Measurements from ENCODE around the gene ZNF777. TPM values are rescaled to one million over a fixed set of nuclear protein-coding genes. Genes with fewer than 3 reads are reported as not detected.
"Not testable (repeated sequence)": the region's sequence is repeated elsewhere in the genome, so short reads cannot be mapped to it uniquely, and the experiment has no call there.

ZNF777 gene
- total RNA-seq, 1 experiment from 2014 or later, result 8.2 TPM

DNA sequence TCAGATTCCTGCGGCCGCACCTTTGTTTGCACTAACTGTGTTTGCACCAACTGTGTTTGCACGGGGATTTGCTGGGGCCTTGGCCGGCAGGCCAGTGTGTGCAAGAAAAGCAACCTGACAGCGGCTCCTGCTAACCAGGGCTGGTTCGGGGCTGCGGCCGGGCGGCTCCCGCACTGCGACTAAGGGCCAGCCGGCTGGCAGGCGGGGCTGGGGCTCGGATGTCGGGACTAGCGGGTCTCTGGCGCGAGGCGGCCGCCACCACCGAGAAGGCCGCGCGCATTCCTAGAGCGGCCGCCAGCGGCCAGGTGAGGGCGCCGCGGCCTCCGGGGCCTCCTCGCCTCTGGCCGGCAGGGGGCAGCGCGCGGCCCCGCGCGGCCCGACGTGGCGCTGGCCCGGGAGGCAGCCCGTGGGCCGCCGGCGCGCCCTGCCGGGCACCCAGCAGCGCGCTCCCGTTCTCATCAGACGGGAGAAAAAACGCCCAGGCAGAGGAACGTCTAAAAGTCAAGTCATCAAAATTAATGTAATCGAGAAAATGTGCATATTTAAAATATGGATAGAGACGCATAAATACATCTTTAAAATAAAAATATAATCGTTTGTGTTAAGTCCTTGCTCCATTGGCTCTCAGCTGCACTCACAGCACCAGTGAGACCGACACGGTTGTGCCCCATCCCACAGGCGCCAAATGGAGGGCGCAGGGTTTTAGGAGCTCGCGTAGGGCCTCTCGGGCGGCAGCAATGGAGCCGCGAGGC lies 38.5 kb downstream of the ZNF777 start:
- Histone ChIP-seq H3K9me3 (replicated peaks) (no peaks in the 10 kb centered on the region), H3K27me3 (no peaks in the 10 kb centered on the region), H3K4me1 (no peaks in the 10 kb centered on the region), H3K4me3 (peak overlapping the region; percentile 56), H3K27ac (no peak overlapping the region), H3K36me3 (no peaks in the 10 kb centered on the region)
- peak; percentile 57 to 77 for DNase-seq

- Histone ChIP-seq H3K9me3 (replicated peaks) (no peaks in the 10 kb centered on the region), H3K27ac (no peak overlapping the region), H3K36me3 (no peaks in the 10 kb centered on the region), H3K27me3 (no peaks in the 10 kb centered on the region), H3K4me1 (no peaks in the 10 kb centered on the region), H3K4me3 (no peak overlapping the region)
- DNase-seq, result no peak
Observed at GRCh38 chr7:149420006-149420405, 40.9 kb downstream of the ZNF777 start.

DNA sequence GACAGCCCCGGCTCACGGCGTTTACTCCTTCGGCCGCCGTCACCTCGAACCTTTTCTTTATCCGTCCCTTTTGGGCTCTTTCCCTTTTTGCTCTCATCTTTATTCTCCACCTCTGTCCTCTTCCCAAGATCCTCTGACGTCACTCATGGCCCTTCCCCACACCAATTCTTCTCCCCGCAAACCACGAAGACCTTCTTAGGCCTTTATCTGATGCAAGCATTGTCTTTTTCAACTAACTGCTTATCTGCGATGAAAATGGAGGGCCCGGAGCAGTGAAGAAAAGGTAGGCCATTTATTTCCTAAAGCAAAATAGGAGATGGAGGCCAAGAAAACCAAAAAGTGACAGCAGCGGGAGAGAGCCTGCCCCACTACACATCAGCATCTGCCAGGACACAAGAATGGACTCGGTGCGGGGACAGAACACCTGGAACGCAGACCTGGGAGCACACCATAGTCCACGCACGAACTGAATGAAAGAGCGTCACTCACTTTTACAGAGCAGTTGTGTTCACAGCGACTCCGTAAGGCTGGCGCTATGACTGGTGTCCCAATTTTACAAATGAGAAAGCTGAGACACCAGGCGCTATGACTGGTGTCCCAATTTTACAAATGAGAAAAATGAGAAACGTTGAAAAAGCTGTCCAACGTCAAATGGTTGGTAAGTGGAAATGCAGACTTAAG lies 45.3 kb downstream of the ZNF777 start:
- no peak for DNase-seq
- 0 out of 2 replicates have a peak, but pooled peaks cover 3% of the 10 kb centered on the region for H3K27me3 ChIP-seq
- no peak overlapping the region for H3K27ac ChIP-seq
- no peaks in the 10 kb centered on the region for H3K36me3 ChIP-seq
- no peak overlapping the region for H3K4me3 ChIP-seq
- no peaks in the 10 kb centered on the region for H3K4me1 ChIP-seq
- no peaks in the 10 kb centered on the region for H3K9me3 ChIP-seq (replicated peaks)

DNA sequence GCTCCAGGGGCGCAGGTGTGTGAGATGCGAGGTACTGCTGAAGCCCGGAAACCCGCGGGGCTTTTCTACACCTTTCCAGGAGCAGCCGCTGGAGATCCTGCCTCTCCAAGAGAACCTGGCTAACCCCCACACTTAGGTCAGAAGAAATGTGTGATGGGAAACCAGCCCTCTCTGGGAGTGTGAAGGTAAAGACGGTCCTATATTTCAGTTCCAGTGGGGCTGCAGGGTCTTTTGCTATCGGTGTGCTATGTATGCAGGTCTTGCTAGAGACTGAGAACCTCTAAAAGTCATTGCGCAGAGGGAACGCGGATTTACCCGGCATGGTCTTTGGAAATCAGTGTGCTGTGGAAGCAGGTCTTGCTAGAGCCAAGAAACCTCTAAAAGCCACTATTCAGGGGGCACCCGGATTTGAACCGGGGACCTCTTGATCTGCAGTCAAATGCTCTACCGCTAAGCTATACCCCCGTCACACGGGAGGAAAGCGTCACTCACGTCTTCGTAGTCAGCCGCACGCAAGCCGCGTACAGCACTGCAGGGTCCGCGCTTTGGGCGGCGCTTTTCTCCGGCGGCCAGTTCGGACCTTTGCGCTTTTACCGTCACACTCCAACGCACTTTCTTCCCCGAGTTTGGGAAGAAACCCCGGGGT lies 46.0 kb downstream of the ZNF777 start:
- no peaks in the 10 kb centered on the region for H3K4me1 ChIP-seq
- DNase-seq, result no peak
- 0 out of 2 replicates have a peak, but pooled peaks cover 3% of the 10 kb centered on the region for H3K27me3 ChIP-seq
- no peaks in the 10 kb centered on the region for H3K9me3 ChIP-seq (replicated peaks)
- H3K36me3 ChIP-seq, result no peaks in the 10 kb centered on the region
- H3K27ac ChIP-seq, result no peak overlapping the region
- H3K4me3 ChIP-seq, result no peak overlapping the region

DNA sequence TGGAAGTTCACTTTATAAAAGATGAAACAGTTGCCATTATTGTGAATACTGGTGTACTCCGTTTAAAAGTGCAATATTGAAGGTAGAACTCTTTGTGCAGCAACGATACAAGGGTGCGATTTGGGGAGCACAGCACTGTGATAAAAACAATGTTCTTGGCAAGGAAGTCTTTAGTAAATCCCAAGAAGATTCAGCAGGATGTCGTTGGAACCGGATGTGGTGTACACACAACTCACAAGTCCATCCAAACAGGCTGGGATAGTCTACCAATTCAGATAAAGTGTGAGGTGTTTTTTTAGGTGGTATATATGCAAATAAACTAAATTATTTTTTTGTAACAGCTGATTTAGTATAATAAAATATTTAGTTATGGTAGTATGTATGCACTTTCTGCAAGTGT lies 46.7 kb downstream of the ZNF777 start:
- Histone ChIP-seq H3K9me3 (replicated peaks) (no peaks in the 10 kb centered on the region), H3K4me1 (no peaks in the 10 kb centered on the region), H3K36me3 (no peaks in the 10 kb centered on the region), H3K4me3 (no peak overlapping the region), H3K27ac (no peak overlapping the region), H3K27me3 (0 out of 2 replicates have a peak, but pooled peaks cover 3% of the 10 kb centered on the region)
- DNase-seq, result no peak

DNA sequence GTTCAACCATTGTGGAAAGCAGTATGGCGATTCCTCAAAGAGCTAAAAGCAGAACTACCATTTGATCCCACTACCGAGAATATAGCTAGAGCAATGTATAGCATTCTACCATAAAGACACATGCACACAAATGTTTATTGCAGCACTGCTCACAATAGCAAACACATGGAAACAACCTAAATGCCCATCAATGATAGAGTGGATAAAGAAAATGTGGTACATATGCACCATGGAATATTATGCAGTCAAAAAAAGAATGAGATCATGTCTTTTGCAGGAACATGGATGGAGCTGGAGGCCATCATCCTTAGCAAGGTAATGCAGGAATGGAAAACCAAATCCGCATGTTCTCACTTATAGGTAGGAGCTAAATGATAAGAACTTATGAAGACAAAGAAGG lies 47.8 kb downstream of the ZNF777 start:
- not testable (repeated sequence) for DNase-seq, H3K36me3 ChIP-seq, H3K27ac ChIP-seq

DNA sequence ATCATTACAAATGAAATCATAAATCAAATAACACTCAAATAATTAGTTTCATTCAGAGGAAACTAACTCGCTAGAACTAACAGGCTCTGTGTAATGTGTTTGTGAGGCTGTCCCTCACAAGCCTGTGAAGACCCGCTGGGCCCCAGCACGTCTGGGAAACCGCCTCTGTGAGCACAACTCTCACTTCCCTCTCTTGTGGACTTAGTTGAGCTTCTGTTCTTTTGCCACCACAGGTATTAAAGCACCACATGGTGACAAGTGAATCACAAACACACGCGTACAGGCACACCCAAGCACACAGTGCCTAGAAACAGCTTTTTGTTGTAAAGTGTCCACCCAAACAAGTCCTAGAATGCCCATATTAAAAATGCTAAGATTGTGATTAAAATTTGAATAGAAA lies 51.0 kb downstream of the ZNF777 start:
- Histone ChIP-seq H3K4me3 (no peak overlapping the region), H3K9me3 (replicated peaks) (no peaks in the 10 kb centered on the region), H3K36me3 (no peaks in the 10 kb centered on the region), H3K27me3 (0 out of 2 replicates have a peak, but pooled peaks cover 3% of the 10 kb centered on the region), H3K27ac (no peak overlapping the region), H3K4me1 (no peaks in the 10 kb centered on the region)
- DNase-seq, result no peak

More for the DNA sequence above, 47.8 kb downstream of the ZNF777 start:
- not testable (repeated sequence) for H3K27me3 ChIP-seq; H3K4me3 ChIP-seq; H3K9me3 ChIP-seq (replicated peaks); H3K4me1 ChIP-seq

- Histone ChIP-seq H3K9me3 (replicated peaks) (no peaks in the 10 kb centered on the region), H3K36me3 (no peaks in the 10 kb centered on the region), H3K27ac (no peak overlapping the region), H3K4me1 (no peaks in the 10 kb centered on the region), H3K4me3 (no peak overlapping the region), H3K27me3 (peaks cover 7% of the 10 kb centered on the region; the same call in 1 of the 2 replicates)
- DNase-seq, result no peak
Observed at GRCh38 chr7:149404825-149405224, 56.0 kb downstream of the ZNF777 start.

GRCh38 chr7:149404396-149404795 lies 56.5 kb downstream of the ZNF777 start:
- Histone ChIP-seq H3K27ac (no peak overlapping the region), H3K4me1 (no peaks in the 10 kb centered on the region), H3K36me3 (no peaks in the 10 kb centered on the region), H3K9me3 (replicated peaks) (no peaks in the 10 kb centered on the region), H3K27me3 (peaks cover 7% of the 10 kb centered on the region; the same call in 1 of the 2 replicates), H3K4me3 (no peak overlapping the region)
- DNase-seq, result no peak

GRCh38 chr7:149398195-149398820 lies 62.6 kb downstream of the ZNF777 start:
- no peaks in the 10 kb centered on the region for H3K36me3 ChIP-seq
- no peak for DNase-seq
- H3K9me3 ChIP-seq (replicated peaks), result no peaks in the 10 kb centered on the region
- peaks cover 7% of the 10 kb centered on the region; the same call in 1 of the 2 replicates for H3K27me3 ChIP-seq
- H3K4me3 ChIP-seq, result no peak overlapping the region
- no peaks in the 10 kb centered on the region for H3K4me1 ChIP-seq
- H3K27ac ChIP-seq, result no peak overlapping the region

- Histone ChIP-seq H3K27ac (no peak overlapping the region), H3K4me3 (no peak overlapping the region), H3K36me3 (no peaks in the 10 kb centered on the region), H3K4me1 (no peaks in the 10 kb centered on the region), H3K9me3 (replicated peaks) (no peaks in the 10 kb centered on the region), H3K27me3 (peaks cover 7% of the 10 kb centered on the region; the same call in 1 of the 2 replicates)
- no peak for DNase-seq
Observed at GRCh38 chr7:149397470-149398043, 63.3 kb downstream of the ZNF777 start.

DNA sequence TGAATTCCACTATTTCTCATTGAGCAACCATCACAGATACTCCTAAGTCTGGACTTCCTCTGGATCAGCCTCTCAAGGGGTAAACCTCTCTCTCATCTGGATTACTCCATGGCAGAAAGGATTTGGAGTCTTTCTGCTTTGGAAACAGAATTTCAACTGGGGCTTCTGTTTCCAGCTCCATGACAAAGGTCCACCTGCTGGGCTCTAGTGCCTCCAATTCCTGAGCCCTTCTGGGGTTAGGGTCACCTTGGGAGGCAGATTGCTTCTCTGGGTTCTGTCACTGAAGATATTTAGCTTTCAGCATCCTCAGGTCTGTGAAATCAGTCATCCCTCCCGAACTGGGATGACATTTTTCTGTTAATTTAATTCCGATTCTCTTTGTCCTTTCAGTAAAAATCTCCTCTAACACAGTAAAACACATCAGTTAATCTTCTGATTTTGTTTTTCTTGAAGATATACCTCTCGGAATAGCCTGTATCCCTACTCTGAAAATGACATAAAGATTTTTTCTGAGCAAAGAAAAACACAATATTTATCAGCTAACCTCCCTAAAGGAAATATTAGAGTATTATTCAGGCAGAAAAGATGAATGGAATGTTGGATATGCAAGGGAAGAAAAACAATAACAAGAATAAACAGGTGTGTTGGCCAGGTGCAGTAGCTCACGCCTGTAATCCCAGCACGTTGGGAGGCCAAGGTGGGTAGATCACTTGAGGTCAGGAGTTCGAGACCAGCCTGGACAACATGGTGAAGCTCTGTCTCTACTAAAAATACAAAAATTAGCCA lies 72.1 kb downstream of the ZNF777 start:
- not testable (repeated sequence) for DNase-seq

DNA sequence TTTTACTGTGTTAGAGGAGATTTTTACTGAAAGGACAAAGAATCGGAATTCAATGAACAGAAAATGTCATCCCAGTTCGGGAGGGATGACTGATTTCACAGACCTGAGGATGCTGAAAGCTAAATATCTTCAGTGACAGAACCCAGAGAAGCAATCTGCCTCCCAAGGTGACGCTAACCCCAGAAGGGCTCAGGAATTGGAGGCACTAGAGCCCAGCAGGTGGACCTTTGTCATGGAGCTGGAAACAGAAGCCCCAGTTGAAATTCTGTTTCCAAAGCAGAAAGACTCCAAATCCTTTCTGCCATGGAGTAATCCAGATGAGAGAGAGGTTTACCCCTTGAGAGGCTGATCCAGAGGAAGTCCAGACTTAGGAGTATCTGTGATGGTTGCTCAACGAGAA lies 74.3 kb downstream of the ZNF777 start:
- H3K9me3 ChIP-seq (replicated peaks); H3K27ac ChIP-seq; H3K4me1 ChIP-seq; H3K27me3 ChIP-seq; H3K4me3 ChIP-seq; DNase-seq; H3K36me3 ChIP-seq: not testable (repeated sequence)

More for the DNA sequence above, 72.1 kb downstream of the ZNF777 start:
- not testable (repeated sequence) for H3K27ac ChIP-seq; H3K27me3 ChIP-seq; H3K4me3 ChIP-seq; H3K4me1 ChIP-seq; H3K36me3 ChIP-seq; H3K9me3 ChIP-seq (replicated peaks)
